Measurements from ENCODE around the gene WIPI1.

Gene WIPI1

GRCh38 chr17:68460715-68461114 is 3.4 kb upstream of the WIPI1 start:
- DNase-seq (ENCODE audit: low read depth): no peak

- DNase-seq (ENCODE audit: low read depth): no peak
Observed at GRCh38 chr17:68460146-68460545, 2.9 kb upstream of the WIPI1 start.

GRCh38 chr17:68459037-68459639 is 1.8 kb upstream of the WIPI1 start:
- no peak for DNase-seq (ENCODE audit: low read depth)

GRCh38 chr17:68458260-68459036 is 1.2 kb upstream of the WIPI1 start:
- DNase-seq (ENCODE audit: low read depth): no peak

- DNase-seq (ENCODE audit: low read depth): peak; percentile 98
Observed at GRCh38 chr17:68457539-68458259, 403 bp upstream of the WIPI1 start.

- DNase-seq (ENCODE audit: low read depth): peak; percentile 95
Observed at GRCh38 chr17:68456339-68457167, 743 bp downstream of the WIPI1 start.

- peak; percentile 64 for DNase-seq (ENCODE audit: low read depth)
Observed at GRCh38 chr17:68455901-68456338, 1.4 kb downstream of the WIPI1 start.

- DNase-seq (ENCODE audit: low read depth): no peak
Observed at GRCh38 chr17:68453991-68454665, 3.2 kb downstream of the WIPI1 start.

GRCh38 chr17:68452724-68453290 is 4.5 kb downstream of the WIPI1 start:
- no peak for DNase-seq (ENCODE audit: low read depth)

- no peak for DNase-seq (ENCODE audit: low read depth)
Observed at GRCh38 chr17:68451670-68452354, 5.5 kb downstream of the WIPI1 start.

GRCh38 chr17:68450801-68451200 is 6.5 kb downstream of the WIPI1 start:
- no peak for DNase-seq (ENCODE audit: low read depth)

GRCh38 chr17:68450391-68450790 is 6.9 kb downstream of the WIPI1 start:
- DNase-seq (ENCODE audit: low read depth): no peak

- DNase-seq (ENCODE audit: low read depth): no peak
Observed at GRCh38 chr17:68449021-68449739, 8.1 kb downstream of the WIPI1 start.

GRCh38 chr17:68446626-68447041 is 10.7 kb downstream of the WIPI1 start:
- DNase-seq (ENCODE audit: low read depth): no peak

GRCh38 chr17:68445671-68446070 is 11.6 kb downstream of the WIPI1 start:
- DNase-seq (ENCODE audit: low read depth): no peak

- no peak for DNase-seq (ENCODE audit: low read depth)
Observed at GRCh38 chr17:68443972-68444464, 13.3 kb downstream of the WIPI1 start.

- no peak for DNase-seq (ENCODE audit: low read depth)
Observed at GRCh38 chr17:68441070-68441770, 16.1 kb downstream of the WIPI1 start.

GRCh38 chr17:68440526-68440925 is 16.8 kb downstream of the WIPI1 start:
- no peak for DNase-seq (ENCODE audit: low read depth)

GRCh38 chr17:68439656-68440290 is 17.5 kb downstream of the WIPI1 start:
- DNase-seq (ENCODE audit: low read depth): no peak
